ENCODE data around the gene RHOU.

RHOU gene

GRCh38 chr1:228737601-228738041 lies 2.3 kb downstream of the RHOU start:
- no peak for DNase-seq

GRCh38 chr1:228739826-228740225 lies 4.5 kb downstream of the RHOU start:
- DNase-seq, result no peak

- no peak for DNase-seq
Measured at GRCh38 chr1:228740543-228741317, 5.5 kb downstream of the RHOU start.

- DNase-seq, result peak; percentile 28 to 62 (median 58)
Measured at GRCh38 chr1:228742281-228742860, 7.1 kb downstream of the RHOU start.

- no peak for DNase-seq
Measured at GRCh38 chr1:228743405-228743804, 8.1 kb downstream of the RHOU start.

GRCh38 chr1:228744356-228744755 lies 9.1 kb downstream of the RHOU start:
- no peak for DNase-seq

- DNase-seq, result no peak
Measured at GRCh38 chr1:228744918-228745317, 9.6 kb downstream of the RHOU start.

- no peak for DNase-seq
Measured at GRCh38 chr1:228745497-228745896, 10.2 kb downstream of the RHOU start.

GRCh38 chr1:228747301-228747935 lies 12.1 kb downstream of the RHOU start:
- DNase-seq, result no peak

- no peak for DNase-seq
Measured at GRCh38 chr1:228748029-228748428, 12.8 kb downstream of the RHOU start.

GRCh38 chr1:228748431-228748830 lies 13.2 kb downstream of the RHOU start:
- no peak for DNase-seq

GRCh38 chr1:228749765-228750164 lies 14.5 kb downstream of the RHOU start:
- no peak for DNase-seq

GRCh38 chr1:228750915-228751314 lies 15.6 kb downstream of the RHOU start:
- DNase-seq, result no peak

- peak; percentile 11 to 55 (median 50) for DNase-seq
Measured at GRCh38 chr1:228751360-228752098, 16.2 kb downstream of the RHOU start.

- DNase-seq, result no peak
Measured at GRCh38 chr1:228752258-228752657, 17.0 kb downstream of the RHOU start.

- DNase-seq, result no peak
Measured at GRCh38 chr1:228752675-228753265, 17.5 kb downstream of the RHOU start.

- DNase-seq, result peak in 3 of 4 experiments; percentile 46 to 52 (median 49)
Measured at GRCh38 chr1:228753287-228753686, 18.0 kb downstream of the RHOU start.

GRCh38 chr1:228753786-228754360 lies 18.6 kb downstream of the RHOU start:
- no peak for DNase-seq

GRCh38 chr1:228754646-228755268 lies 19.5 kb downstream of the RHOU start:
- DNase-seq, result no peak

GRCh38 chr1:228755800-228756199 lies 20.5 kb downstream of the RHOU start:
- no peak for DNase-seq

- DNase-seq, result no peak
Measured at GRCh38 chr1:228756457-228756856, 21.2 kb downstream of the RHOU start.

GRCh38 chr1:228758447-228758846 lies 23.2 kb downstream of the RHOU start:
- DNase-seq, result no peak
